Rectal smooth muscle tissue (tissue), 1 donor: ENCODE results near the gene FBP1.
"Not testable (repeated sequence)": the region's sequence is repeated elsewhere in the genome, so short reads cannot be mapped to it uniquely, and the experiment has no call there.

Experiments used
- H3K27ac ChIP-seq: one replicate; pipeline ENCODE4 v1.7.0; 2013; ENCODE audit warnings: low read depth, low read length, inconsistent platforms
- H3K27me3 ChIP-seq: one replicate; pipeline ENCODE4 v1.7.0; 2013; ENCODE audit warnings: low read length; ENCODE audit not compliant: control insufficient read depth, insufficient read depth
- H3K36me3 ChIP-seq: one replicate; pipeline ENCODE4 v1.7.0; 2013; ENCODE audit warnings: low read length; ENCODE audit not compliant: control insufficient read depth, insufficient read depth
- H3K4me1 ChIP-seq: one replicate; pipeline ENCODE4 v1.7.0; 2013; ENCODE audit warnings: low read length; ENCODE audit not compliant: control insufficient read depth, insufficient read depth
- H3K4me3 ChIP-seq: one replicate; pipeline ENCODE4 v1.7.0; 2013; ENCODE audit warnings: low read length
- H3K9ac ChIP-seq: one replicate; pipeline ENCODE4 v1.7.0; 2013; ENCODE audit warnings: low read length

Gene FBP1

DNA sequence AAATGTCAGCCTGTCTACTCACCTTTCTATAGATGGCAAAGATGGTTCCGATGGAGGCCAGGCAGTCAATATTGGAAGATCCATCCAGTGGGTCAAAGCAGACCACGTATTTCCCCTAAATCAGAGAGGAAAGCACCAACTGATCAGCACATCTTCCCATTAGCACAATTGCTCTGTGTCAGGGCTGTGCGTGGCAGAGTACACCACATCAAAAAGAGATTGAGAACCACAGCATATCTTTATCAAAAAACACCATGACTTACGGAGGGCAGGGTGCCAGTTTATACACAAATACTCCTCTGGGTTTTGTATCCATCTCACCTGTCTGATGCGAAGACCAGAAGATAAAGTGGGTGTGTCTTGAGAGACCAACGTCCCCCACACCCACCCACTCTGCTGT lies 54.8 kb downstream of the FBP1 start:
- no peak overlapping the region for H3K27ac ChIP-seq

GRCh38 chr9:94581728-94582127 lies 57.6 kb downstream of the FBP1 start:
- Histone ChIP-seq H3K27ac (no peak overlapping the region), H3K4me3 (no peak overlapping the region), H3K36me3 (no peaks in the 10 kb centered on the region), H3K4me1 (peaks cover 7% of the 10 kb centered on the region), H3K27me3 (no peaks in the 10 kb centered on the region), H3K9ac (no peak overlapping the region)

More for the DNA sequence above, 54.8 kb downstream of the FBP1 start:
- no peaks in the 10 kb centered on the region for H3K27me3 ChIP-seq
- no peak overlapping the region for H3K9ac ChIP-seq
- H3K36me3 ChIP-seq: no peaks in the 10 kb centered on the region
- H3K4me1 ChIP-seq: no peaks in the 10 kb centered on the region
- no peak overlapping the region for H3K4me3 ChIP-seq

DNA sequence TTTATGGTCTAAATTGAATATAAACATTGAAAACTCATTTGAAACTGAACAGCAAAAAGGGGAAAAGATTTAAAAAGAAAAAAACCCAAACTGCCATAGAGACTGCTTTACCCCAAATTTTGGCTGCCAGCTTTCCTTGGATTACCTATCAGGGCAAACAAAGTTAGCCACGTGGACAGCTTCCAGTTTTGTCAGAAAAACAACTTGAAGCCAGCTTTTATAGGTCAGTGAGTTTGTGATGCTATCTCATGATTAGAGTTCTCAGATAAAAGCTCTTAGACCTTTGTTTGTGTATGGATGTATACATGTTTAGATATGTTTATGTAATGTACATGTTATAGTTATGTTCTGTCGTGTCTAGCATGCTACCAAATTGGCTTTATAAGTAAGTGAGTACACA lies 61.7 kb downstream of the FBP1 start:
- Histone ChIP-seq H3K27ac (no peak overlapping the region), H3K36me3 (no peaks in the 10 kb centered on the region), H3K4me3 (no peak overlapping the region), H3K4me1 (peaks cover 7% of the 10 kb centered on the region), H3K9ac (no peak overlapping the region), H3K27me3 (no peaks in the 10 kb centered on the region)

DNA sequence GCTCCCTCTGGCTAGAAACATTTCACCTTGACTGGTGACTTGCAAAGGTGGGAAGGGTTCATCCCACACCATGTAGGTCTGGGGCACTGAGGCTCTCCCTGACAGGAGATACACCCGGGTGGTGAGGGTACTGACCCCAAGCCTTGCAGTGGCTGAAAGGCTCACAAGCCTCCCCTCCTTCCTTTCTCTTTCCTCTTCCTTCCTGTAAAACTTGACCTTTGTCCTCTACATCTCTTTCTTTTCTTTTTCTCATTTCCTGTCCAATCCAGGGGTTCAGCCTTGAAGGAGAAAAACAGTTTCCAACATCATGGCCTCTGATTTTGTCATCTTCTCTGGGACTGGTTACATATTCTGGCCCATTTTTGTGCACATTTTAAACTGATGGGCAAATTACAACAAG lies 62.3 kb downstream of the FBP1 start:
- H3K4me3 ChIP-seq: no peak overlapping the region
- H3K27ac ChIP-seq: no peak overlapping the region
- H3K27me3 ChIP-seq: no peaks in the 10 kb centered on the region
- H3K36me3 ChIP-seq: no peaks in the 10 kb centered on the region
- H3K4me1 ChIP-seq: peaks cover 7% of the 10 kb centered on the region
- H3K9ac ChIP-seq: no peak overlapping the region

DNA sequence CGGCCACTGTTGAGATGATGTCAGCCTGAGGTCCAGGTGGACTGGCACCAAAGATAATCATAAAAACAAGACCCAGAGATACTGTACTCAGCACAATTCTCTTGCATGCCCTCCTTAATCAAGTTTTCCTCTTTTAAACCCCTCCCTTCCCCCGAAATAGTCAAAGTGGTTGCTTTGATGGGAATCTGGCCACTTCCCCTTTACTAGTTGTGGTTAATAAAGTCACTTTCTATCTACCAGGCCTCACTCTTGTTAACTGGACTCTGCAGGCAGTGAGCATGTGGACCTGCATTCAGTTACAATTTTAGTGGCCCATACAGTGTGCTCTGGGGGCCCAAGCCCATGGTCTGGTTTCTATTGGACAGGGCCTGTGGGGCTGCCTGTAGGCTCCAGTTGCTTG lies 63.2 kb downstream of the FBP1 start:
- no peak overlapping the region for H3K9ac ChIP-seq
- H3K27me3 ChIP-seq: no peaks in the 10 kb centered on the region
- peaks cover 7% of the 10 kb centered on the region for H3K4me1 ChIP-seq
- H3K36me3 ChIP-seq: no peaks in the 10 kb centered on the region
- H3K4me3 ChIP-seq: no peak overlapping the region
- no peak overlapping the region for H3K27ac ChIP-seq

- H3K9ac ChIP-seq: no peak overlapping the region
- no peak overlapping the region for H3K27ac ChIP-seq
- H3K4me1 ChIP-seq: no peaks in the 10 kb centered on the region
- H3K4me3 ChIP-seq: no peak overlapping the region
- no peaks in the 10 kb centered on the region for H3K36me3 ChIP-seq
- no peaks in the 10 kb centered on the region for H3K27me3 ChIP-seq
Observed at GRCh38 chr9:94568972-94569712, 70.2 kb downstream of the FBP1 start.

- Histone ChIP-seq H3K27me3 (no peaks in the 10 kb centered on the region), H3K36me3 (no peaks in the 10 kb centered on the region), H3K9ac (no peak overlapping the region), H3K27ac (no peak overlapping the region), H3K4me1 (no peaks in the 10 kb centered on the region), H3K4me3 (no peak overlapping the region)
Observed at GRCh38 chr9:94568250-94568889, 70.9 kb downstream of the FBP1 start.

GRCh38 chr9:94567271-94567670 lies 72.0 kb downstream of the FBP1 start:
- Histone ChIP-seq H3K9ac (no peak overlapping the region), H3K4me3 (no peak overlapping the region), H3K4me1 (no peaks in the 10 kb centered on the region), H3K36me3 (no peaks in the 10 kb centered on the region), H3K27ac (no peak overlapping the region), H3K27me3 (no peaks in the 10 kb centered on the region)

GRCh38 chr9:94566550-94566949 lies 72.8 kb downstream of the FBP1 start:
- no peaks in the 10 kb centered on the region for H3K36me3 ChIP-seq
- H3K4me1 ChIP-seq: no peaks in the 10 kb centered on the region
- no peaks in the 10 kb centered on the region for H3K27me3 ChIP-seq
- H3K9ac ChIP-seq: no peak overlapping the region
- no peak overlapping the region for H3K4me3 ChIP-seq
- H3K27ac ChIP-seq: no peak overlapping the region

DNA sequence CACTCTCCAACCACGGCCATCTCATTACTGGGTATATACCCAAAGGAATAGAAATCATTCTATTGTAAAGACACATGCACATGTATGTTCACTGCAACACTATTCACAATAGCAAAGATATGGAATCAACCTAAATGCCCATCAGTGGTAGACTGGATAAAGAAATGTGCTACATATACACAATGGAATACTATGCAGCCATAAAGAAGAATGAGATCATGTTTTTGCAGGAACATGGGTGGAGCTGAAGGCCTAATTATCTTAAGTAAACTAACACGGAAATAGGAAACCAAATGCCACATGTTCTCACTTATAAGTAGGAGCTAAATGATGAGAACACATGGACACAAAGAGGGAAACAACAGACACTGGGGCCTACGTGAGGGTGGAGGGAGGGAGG lies 75.0 kb downstream of the FBP1 start:
- not testable (repeated sequence) for H3K36me3 ChIP-seq, H3K9ac ChIP-seq, H3K4me3 ChIP-seq, H3K27me3 ChIP-seq, H3K4me1 ChIP-seq, H3K27ac ChIP-seq

DNA sequence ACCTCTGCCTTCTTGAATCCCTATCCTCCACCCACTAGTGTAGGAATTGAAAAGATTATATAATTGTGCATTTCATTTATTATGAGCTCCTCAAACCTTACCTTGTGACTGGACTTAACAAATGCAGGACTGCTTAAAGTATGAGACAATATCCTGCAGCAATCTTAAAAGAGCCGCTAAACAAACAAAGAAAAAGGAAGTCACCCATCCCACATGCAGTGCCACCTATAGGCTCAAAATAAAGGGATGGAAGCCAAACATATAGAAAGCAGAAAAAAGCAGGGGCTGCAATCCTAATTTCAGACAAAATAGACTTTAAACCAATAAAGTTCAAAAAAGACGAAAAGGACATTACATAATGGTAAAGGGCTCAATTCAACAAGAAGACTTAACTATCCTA lies 75.8 kb downstream of the FBP1 start:
- Histone ChIP-seq H3K27me3 (no peaks in the 10 kb centered on the region), H3K27ac (no peak overlapping the region), H3K9ac (no peak overlapping the region), H3K4me1 (no peaks in the 10 kb centered on the region), H3K36me3 (no peaks in the 10 kb centered on the region), H3K4me3 (no peak overlapping the region)

DNA sequence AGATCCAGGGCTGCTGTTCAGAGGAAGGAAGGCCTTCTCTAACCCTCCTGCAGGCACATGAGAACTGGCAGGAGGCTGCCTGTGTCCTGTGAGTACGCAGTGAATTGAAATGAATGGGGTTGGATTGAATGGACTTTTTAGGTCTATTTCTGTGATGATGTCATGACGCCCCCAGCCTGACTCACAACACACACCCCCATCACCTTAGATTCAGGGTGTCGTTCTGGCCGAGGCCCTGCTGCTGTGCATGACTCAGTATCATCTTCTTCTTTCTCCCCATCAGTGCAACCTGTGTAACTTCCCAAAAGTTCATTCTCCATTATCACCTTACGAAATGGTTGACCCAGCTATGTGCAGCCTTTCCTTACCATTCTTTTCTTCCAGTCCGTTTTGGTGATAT lies 79.1 kb downstream of the FBP1 start:
- no peak overlapping the region for H3K27ac ChIP-seq
- H3K4me1 ChIP-seq: no peaks in the 10 kb centered on the region
- H3K9ac ChIP-seq: no peak overlapping the region
- H3K36me3 ChIP-seq: no peaks in the 10 kb centered on the region
- no peaks in the 10 kb centered on the region for H3K27me3 ChIP-seq
- H3K4me3 ChIP-seq: no peak overlapping the region

- Histone ChIP-seq H3K4me3 (no peak overlapping the region), H3K4me1 (no peaks in the 10 kb centered on the region), H3K9ac (no peak overlapping the region), H3K27me3 (no peaks in the 10 kb centered on the region), H3K27ac (no peak overlapping the region), H3K36me3 (no peaks in the 10 kb centered on the region)
Observed at GRCh38 chr9:94557376-94557775, 81.9 kb downstream of the FBP1 start.
